Gastroesophageal sphincter (tissue), 4 donors: ENCODE measurements around the gene SAMD4A. TPM values are rescaled to one million over a fixed set of nuclear protein-coding genes. Genes with fewer than 3 reads are reported as not detected.
"Not testable (repeated sequence)": the region's sequence is repeated elsewhere in the genome, so short reads cannot be mapped to it uniquely, and the experiment has no call there.

Experiments used
- ATAC-seq: fragments of 150-250 bp; one replicate; pipeline ENCODE4 v1.9.1; 2016; ENCODE audit warnings: mild to moderate bottlenecking, moderate library complexity
- H3K27ac ChIP-seq, 4 donors: fragments of 200-600 bp; sonication (generic) in 3 of 4; 1 replicate in 3 of 4; 2 replicates in 1 of 4; pipeline ENCODE4 v1.5.1; 2016 to 2019
- H3K27me3 ChIP-seq: fragments of 200-600 bp; sonication (generic); one replicate; pipeline ENCODE4 v1.5.1; 2019
- H3K36me3 ChIP-seq, 2 donors: fragments of 200-600 bp; sonication (generic); one replicate each; pipeline ENCODE4 v1.5.1; 2019; ENCODE audit warnings: control low read depth in 1 of 2
- H3K4me1 ChIP-seq, 3 donors: fragments of 200-600 bp; sonication (generic); 1 replicate in 2 of 3; 2 replicates in 1 of 3; pipeline ENCODE4 v1.5.1; 2016 to 2019; ENCODE audit warnings: control low read depth in 2 of 3
- H3K4me3 ChIP-seq, 2 donors: fragments of 200-600 bp; sonication (generic); one replicate each; pipeline ENCODE4 v1.5.1; 2019; ENCODE audit warnings: mild to moderate bottlenecking in 1 of 2, moderate library complexity in 1 of 2
- H3K9me3 ChIP-seq, 3 donors: fragments of 200-600 bp; sonication (generic); one replicate each; pipeline ENCODE4 v1.5.1; 2017 to 2019; ENCODE audit warnings: control low read depth in 2 of 3
- EP300 ChIP-seq: sonication (generic); formaldehyde crosslinking; IDR thresholded peaks from one replicate; pipeline ENCODE4 v1.6.1; 2017; ENCODE audit warnings: antibody characterized with exemption, mild to moderate bottlenecking
- POLR2A ChIP-seq, 2 donors: fragments of 450-650 bp; IDR thresholded peaks; one replicate each; pipeline ENCODE4 v1.6.1; 2017; ENCODE audit warnings: antibody characterized with exemption in 2 of 2, mild to moderate bottlenecking in 2 of 2, moderate library complexity in 1 of 2
- POLR2AphosphoS5 ChIP-seq: sonication (generic); formaldehyde crosslinking; IDR thresholded peaks from one replicate; pipeline ENCODE4 v1.6.1; 2017; ENCODE audit warnings: antibody characterized with exemption
- WGBS, 2 donors: methylation state at CpG; one replicate each; pipeline ENCODE4 v1.1.5; 2018; ENCODE audit warnings: low coverage in 1 of 2; 5-methylcytosine and 5-hydroxymethylcytosine counted together
- total RNA-seq, 4 donors: library from RNA; depleted of rRNA; stranded (reverse); fragments of >200 nt; gene quantifications; one replicate each; pipeline ENCODE4 v1.1.0, GENCODE V29; 2016
- TF ChIP-seq, protein P1 (sequence below), 4 experiments: fragments of 200-600 bp in 2 of 4; fragments of 450-650 bp in 2 of 4; sonication (generic) in 1 of 4; IDR thresholded peaks; one replicate each; pipeline ENCODE4 v1.5.1; 2017 to 2019; ENCODE audit warnings: antibody characterized with exemption in 4 of 4, mild to moderate bottlenecking in 2 of 4, moderate library complexity in 2 of 4

SAMD4A gene
- total RNA-seq, 4 donors from 2014 or later: 65.2 to 163 (median 89.7) TPM

- no peak for TF ChIP-seq EP300
- no peak for TF ChIP-seq POLR2AphosphoS5
- no peak for TF ChIP-seq POLR2A (IDR thresholded peaks at IDR 0.05)
- TF ChIP-seq, protein P1, sequence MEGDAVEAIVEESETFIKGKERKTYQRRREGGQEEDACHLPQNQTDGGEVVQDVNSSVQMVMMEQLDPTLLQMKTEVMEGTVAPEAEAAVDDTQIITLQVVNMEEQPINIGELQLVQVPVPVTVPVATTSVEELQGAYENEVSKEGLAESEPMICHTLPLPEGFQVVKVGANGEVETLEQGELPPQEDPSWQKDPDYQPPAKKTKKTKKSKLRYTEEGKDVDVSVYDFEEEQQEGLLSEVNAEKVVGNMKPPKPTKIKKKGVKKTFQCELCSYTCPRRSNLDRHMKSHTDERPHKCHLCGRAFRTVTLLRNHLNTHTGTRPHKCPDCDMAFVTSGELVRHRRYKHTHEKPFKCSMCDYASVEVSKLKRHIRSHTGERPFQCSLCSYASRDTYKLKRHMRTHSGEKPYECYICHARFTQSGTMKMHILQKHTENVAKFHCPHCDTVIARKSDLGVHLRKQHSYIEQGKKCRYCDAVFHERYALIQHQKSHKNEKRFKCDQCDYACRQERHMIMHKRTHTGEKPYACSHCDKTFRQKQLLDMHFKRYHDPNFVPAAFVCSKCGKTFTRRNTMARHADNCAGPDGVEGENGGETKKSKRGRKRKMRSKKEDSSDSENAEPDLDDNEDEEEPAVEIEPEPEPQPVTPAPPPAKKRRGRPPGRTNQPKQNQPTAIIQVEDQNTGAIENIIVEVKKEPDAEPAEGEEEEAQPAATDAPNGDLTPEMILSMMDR (IDR thresholded peaks at IDR 0.05): no peak
- ATAC-seq: no peak
- 81 to 91% methylated on average over 4 to 9 of the region's 9 CpGs for WGBS, 2 donors
- Histone ChIP-seq H3K4me3 (no peak overlapping the region), H3K9me3 (no peaks in the 10 kb centered on the region), H3K4me1 (peaks cover 11 to 33% (median 29%) of the 10 kb centered on the region in 3 donors), H3K36me3 (no peaks in the 10 kb centered on the region), H3K27ac (no peak overlapping the region), H3K27me3 (no peaks in the 10 kb centered on the region)
Observed at GRCh38 chr14:54622192-54622958, 55.4 kb downstream of the SAMD4A start.

- H3K36me3 ChIP-seq: no peaks in the 10 kb centered on the region
- H3K4me1 ChIP-seq: peaks cover 15 to 44% (median 36%) of the 10 kb centered on the region in 3 donors
- H3K9me3 ChIP-seq: no peaks in the 10 kb centered on the region
- ATAC-seq: no peak
- WGBS, 2 donors: 87 to 100% methylated on average over 1 of the region's 1 CpG
- no peaks in the 10 kb centered on the region for H3K27me3 ChIP-seq
- H3K4me3 ChIP-seq: no peak overlapping the region
- no peak overlapping the region for H3K27ac ChIP-seq
- TF ChIP-seq POLR2AphosphoS5: no peak
- TF ChIP-seq POLR2A (IDR thresholded peaks at IDR 0.05): no peak
- TF ChIP-seq, protein P1 (IDR thresholded peaks at IDR 0.05): no peak
- no peak for TF ChIP-seq EP300
Observed at GRCh38 chr14:54623279-54624004, 56.5 kb downstream of the SAMD4A start.

GRCh38 chr14:54624005-54624358, 57.1 kb downstream of the SAMD4A start:
- H3K9me3 ChIP-seq, H3K27me3 ChIP-seq, H3K36me3 ChIP-seq, ATAC-seq, H3K4me3 ChIP-seq: not testable (repeated sequence)
- Histone ChIP-seq H3K27ac (peak overlapping the region in 1 of 4 donors; percentile 87), H3K4me1 (peaks cover 18 to 49% (median 42%) of the 10 kb centered on the region in 3 donors)
- 93% methylated on average over 12 to 14 of the region's 19 CpGs for WGBS, 2 donors

- Histone ChIP-seq H3K36me3 (no peaks in the 10 kb centered on the region), H3K4me3 (peak overlapping the region in 1 of 2 donors; percentile 18), H3K9me3 (no peaks in the 10 kb centered on the region), H3K27ac (peak overlapping the region; percentile 16 to 87 (median 66)), H3K27me3 (no peaks in the 10 kb centered on the region), H3K4me1 (peaks cover 18 to 60% (median 44%) of the 10 kb centered on the region in 3 donors)
- TF ChIP-seq POLR2A (IDR thresholded peaks at IDR 0.05) (no peak), EP300 (no peak), POLR2AphosphoS5 (peak; percentile 24)
- TF ChIP-seq, protein P1 (IDR thresholded peaks at IDR 0.05): no peak
- ATAC-seq: no peak
- WGBS, 2 donors: 36 to 59% methylated on average over 5 of the region's 5 CpGs
Observed at GRCh38 chr14:54625112-54625511, 58.2 kb downstream of the SAMD4A start.

- H3K36me3 ChIP-seq: no peaks in the 10 kb centered on the region
- TF ChIP-seq EP300 (no peak), POLR2A (IDR thresholded peaks at IDR 0.05) (no peak), POLR2AphosphoS5 (no peak)
- TF ChIP-seq, protein P1 (IDR thresholded peaks at IDR 0.05): no peak
- peaks cover 18 to 65% (median 44%) of the 10 kb centered on the region in 3 donors for H3K4me1 ChIP-seq
- ATAC-seq: peak; percentile 46
- no peaks in the 10 kb centered on the region for H3K27me3 ChIP-seq
- H3K9me3 ChIP-seq: no peaks in the 10 kb centered on the region
- peak overlapping the region; percentile 80 to 92 (median 84) for H3K27ac ChIP-seq
- peak overlapping the region; percentile 20 to 39 for H3K4me3 ChIP-seq
- 6 to 29% methylated on average over 3 to 4 of the region's 4 CpGs for WGBS, 2 donors
Observed at GRCh38 chr14:54627219-54627539, 60.3 kb downstream of the SAMD4A start.
